Right lobe of liver (tissue), 6 donors: ENCODE measurements around the gene NAA15. TPM values are rescaled to one million over a fixed set of nuclear protein-coding genes. Genes with fewer than 3 reads are reported as not detected.

Source experiments
- ATAC-seq, 4 donors: fragments of 200-7000 bp; cut with Tn5 transposase; one replicate each; pipeline ENCODE4 v1.9.1; 2020; ENCODE audit warnings: mild to moderate bottlenecking in 4 of 4, moderate library complexity in 4 of 4
- DNase-seq, 3 donors: peaks; one replicate each; pipeline ENCODE4 v3.0.0-alpha.2; 2020
- H3K27ac ChIP-seq, 3 donors: fragments of 200-600 bp; one replicate each; pipeline ENCODE4 v1.8.0; 2022
- H3K27me3 ChIP-seq, 2 donors: fragments of 200-600 bp; one replicate each; pipeline ENCODE4 v1.8.0; 2022
- H3K36me3 ChIP-seq, 4 donors: fragments of 200-600 bp; sonication (generic) in 1 of 4; one replicate each; pipeline versions ENCODE4 v1.5.1 to v1.8.0; 2017 to 2022; ENCODE audit warnings: control low read depth in 1 of 4
- H3K4me1 ChIP-seq, 4 donors: fragments of 200-600 bp; sonication (generic) in 1 of 4; one replicate each; pipeline versions ENCODE4 v1.5.1 to v1.8.0; 2017 to 2022; ENCODE audit warnings: control low read depth in 1 of 4
- H3K4me3 ChIP-seq, 3 donors: fragments of 200-600 bp; one replicate each; pipeline ENCODE4 v1.8.0; 2022
- H3K9me3 ChIP-seq, 4 donors: fragments of 200-600 bp; sonication (generic) in 1 of 4; one replicate each; pipeline versions ENCODE4 v1.5.1 to v1.8.0; 2017 to 2022; ENCODE audit warnings: control low read depth in 1 of 4
- CTCF ChIP-seq, 4 donors: fragments of 200-600 bp in 3 of 4; fragments of 450-650 bp in 1 of 4; IDR thresholded peaks; one replicate each; pipeline versions ENCODE4 v1.5.1 to v1.8.0; 2016 to 2022; ENCODE audit warnings: antibody characterized with exemption in 4 of 4, mild to moderate bottlenecking in 2 of 4
- POLR2A ChIP-seq: fragments of 450-650 bp; IDR thresholded peaks from one replicate; pipeline ENCODE4 v1.6.1; 2017; ENCODE audit warnings: antibody characterized with exemption, mild to moderate bottlenecking
- WGBS: methylation state at CpG from one replicate; pipeline ENCODE4 v1.1.6; 2018; ENCODE audit warnings: low coverage, low lambda C conversion rate; ENCODE audit not compliant: insufficient coverage; ENCODE audit errors: missing lambda C conversion rate; 5-methylcytosine and 5-hydroxymethylcytosine counted together
- intact Hi-C, 2 donors: fragments of 100-400 bp; cut with DNase I; formaldehyde crosslinking; loops; one replicate each; pipeline versions ENCODE4 v1.11.2 to v1.14.1; 2022
- total RNA-seq, 6 experiments: library from RNA; depleted of rRNA in 2 of 6; stranded (reverse); fragments of >200 nt in 2 of 6; fragmentation: NEBNext Ultra II Directional in 3 of 6; extraction: Animal tissue kit (Norgen Biotek cat#: 25700) in 3 of 6; gene quantifications; one replicate each; pipeline versions ENCODE4 v1.1.0 to v1.2.4, GENCODE V29; 2016 to 2023
- donor health status: DM: no; HTN: yes; CAD: no.
- donor health status: DM: no; HTN: no; CAD: no.
- donor health status: DM: no; HTN: no; CAD: no.
- donor health status: DM: no; HTN: yes; CAD: no.
- donor health status: DM: no; HTN: yes; CAD: no.

Gene NAA15
- total RNA-seq, 6 experiments from 2014 or later: 13.3 to 19.8 (median 16.5) TPM

GRCh38 chr4:139457318-139457717 is 156.0 kb downstream of the NAA15 start:
- Histone ChIP-seq H3K9me3 (no peaks in the 10 kb centered on the region), H3K4me1 (peaks cover 0 to 42% (median 2%) of the 10 kb centered on the region in 4 donors), H3K27me3 (no peaks in the 10 kb centered on the region), H3K27ac (peak overlapping the region; percentile 90 to 96 (median 94)), H3K4me3 (peak overlapping the region; percentile 50 to 76 (median 76)), H3K36me3 (no peaks in the 10 kb centered on the region)
- ATAC-seq: peak; percentile 21 to 28 (median 25)
- WGBS: 18% methylated on average over 4 of the region's 4 CpGs
- no peak for DNase-seq
- TF ChIP-seq POLR2A (peak; percentile 25), CTCF (IDR thresholded peaks at IDR 0.05) (peak in 3 of 4 donors; percentile 15 to 42 (median 24))
- intact Hi-C loops: loop anchor here in 1 of 2 donors (5.0 kb wide), 1 partner anchor 100 kb away; the partner anchor contains the start of gene SETD7

- Histone ChIP-seq H3K9me3 (no peaks in the 10 kb centered on the region), H3K36me3 (no peaks in the 10 kb centered on the region), H3K27me3 (no peaks in the 10 kb centered on the region), H3K27ac (peak overlapping the region; percentile 90 to 96 (median 94)), H3K4me3 (peak overlapping the region in 2 of 3 donors; percentile 32 to 76), H3K4me1 (peaks cover 0 to 39% (median 2%) of the 10 kb centered on the region in 4 donors)
- no peak for ATAC-seq
- 30% methylated on average over 1 of the region's 1 CpG for WGBS
- intact Hi-C loops: loop anchor here in 1 of 2 donors (5.0 kb wide), 1 partner anchor 99 kb away; the partner anchor contains the start of gene SETD7
- no peak for TF ChIP-seq CTCF (IDR thresholded peaks at IDR 0.05)
- TF ChIP-seq POLR2A: no peak
- DNase-seq: no peak
Observed at GRCh38 chr4:139458543-139458942, 157.2 kb downstream of the NAA15 start.

GRCh38 chr4:139458999-139459398 is 157.7 kb downstream of the NAA15 start:
- Histone ChIP-seq H3K4me1 (peaks cover 0 to 39% (median 2%) of the 10 kb centered on the region in 4 donors), H3K27me3 (no peaks in the 10 kb centered on the region), H3K36me3 (no peaks in the 10 kb centered on the region), H3K27ac (peak overlapping the region; percentile 21 to 94 (median 90)), H3K9me3 (no peaks in the 10 kb centered on the region), H3K4me3 (peak overlapping the region in 1 of 3 donors; percentile 76)
- DNase-seq (peak in 1 of 3 donors; percentile 59), ATAC-seq (peak; percentile 37 to 64 (median 44))
- intact Hi-C loops: loop anchor here in 1 of 2 donors (5.0 kb wide), 1 partner anchor 98 kb away; the partner anchor contains the start of gene SETD7
- WGBS: 47% methylated on average over 3 of the region's 3 CpGs
- TF ChIP-seq POLR2A (no peak), CTCF (IDR thresholded peaks at IDR 0.05) (no peak)

GRCh38 chr4:139460565-139460964 is 159.3 kb downstream of the NAA15 start:
- intact Hi-C loops: no loop called here
- no peak overlapping the region for H3K4me3 ChIP-seq
- no peaks in the 10 kb centered on the region for H3K9me3 ChIP-seq
- ATAC-seq (no peak), DNase-seq (no peak)
- no peaks in the 10 kb centered on the region for H3K27me3 ChIP-seq
- no peak overlapping the region for H3K27ac ChIP-seq
- WGBS: 82% methylated on average over 3 of the region's 3 CpGs
- H3K4me1 ChIP-seq: peaks cover 0 to 39% (median 2%) of the 10 kb centered on the region in 4 donors
- H3K36me3 ChIP-seq: no peaks in the 10 kb centered on the region
- no peak for TF ChIP-seq POLR2A
- no peak for TF ChIP-seq CTCF (IDR thresholded peaks at IDR 0.05)
